ENCODE measurements around the gene SMYD3.
"Not testable (repeated sequence)": the region's sequence is repeated elsewhere in the genome, so short reads cannot be mapped to it uniquely, and the experiment has no call there.

The SMYD3 gene

DNA sequence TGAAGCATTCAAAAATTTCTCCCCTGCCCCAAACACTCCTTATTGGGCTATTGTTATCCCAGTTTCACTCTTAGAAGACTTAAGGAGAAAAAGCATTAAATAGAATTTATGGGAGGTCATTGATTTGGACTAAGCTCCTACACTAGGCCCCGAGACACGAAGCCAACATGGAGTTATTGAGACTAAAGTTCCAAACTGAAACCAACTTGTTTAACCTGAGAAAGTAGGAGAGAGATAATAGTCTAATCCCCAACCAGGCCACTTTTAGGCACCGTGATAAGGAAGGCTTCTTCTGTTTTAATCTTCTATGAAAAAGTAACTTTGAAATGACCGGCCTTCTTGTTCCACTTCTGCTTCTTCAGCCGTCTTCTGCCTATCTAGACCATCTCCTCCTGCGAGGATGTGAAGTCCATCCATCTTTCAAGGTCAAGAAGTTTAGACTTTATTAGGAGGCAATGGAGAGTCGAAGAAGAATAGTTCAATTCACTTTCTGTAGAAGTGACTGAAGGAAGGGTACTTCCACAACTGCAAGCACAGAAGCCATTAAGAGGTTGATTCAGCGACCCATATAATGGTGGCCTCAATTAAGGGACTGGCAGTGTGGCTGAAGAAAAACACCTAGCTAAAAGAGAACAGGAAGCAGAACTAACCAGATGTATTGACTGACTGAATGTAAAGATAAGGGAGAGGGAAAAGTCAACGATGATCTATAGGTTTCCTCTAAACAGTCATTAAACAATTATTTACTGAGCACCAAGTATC lies 428.8 kb downstream of the SMYD3 start:
- H3K27ac ChIP-seq = no peak overlapping the region
- TF ChIP-seq, protein P1, sequence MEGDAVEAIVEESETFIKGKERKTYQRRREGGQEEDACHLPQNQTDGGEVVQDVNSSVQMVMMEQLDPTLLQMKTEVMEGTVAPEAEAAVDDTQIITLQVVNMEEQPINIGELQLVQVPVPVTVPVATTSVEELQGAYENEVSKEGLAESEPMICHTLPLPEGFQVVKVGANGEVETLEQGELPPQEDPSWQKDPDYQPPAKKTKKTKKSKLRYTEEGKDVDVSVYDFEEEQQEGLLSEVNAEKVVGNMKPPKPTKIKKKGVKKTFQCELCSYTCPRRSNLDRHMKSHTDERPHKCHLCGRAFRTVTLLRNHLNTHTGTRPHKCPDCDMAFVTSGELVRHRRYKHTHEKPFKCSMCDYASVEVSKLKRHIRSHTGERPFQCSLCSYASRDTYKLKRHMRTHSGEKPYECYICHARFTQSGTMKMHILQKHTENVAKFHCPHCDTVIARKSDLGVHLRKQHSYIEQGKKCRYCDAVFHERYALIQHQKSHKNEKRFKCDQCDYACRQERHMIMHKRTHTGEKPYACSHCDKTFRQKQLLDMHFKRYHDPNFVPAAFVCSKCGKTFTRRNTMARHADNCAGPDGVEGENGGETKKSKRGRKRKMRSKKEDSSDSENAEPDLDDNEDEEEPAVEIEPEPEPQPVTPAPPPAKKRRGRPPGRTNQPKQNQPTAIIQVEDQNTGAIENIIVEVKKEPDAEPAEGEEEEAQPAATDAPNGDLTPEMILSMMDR (IDR thresholded peaks at IDR 0.05) = no peak

GRCh38 chr1:246077476-246077875 lies 429.6 kb downstream of the SMYD3 start:
- no peak overlapping the region for H3K4me3 ChIP-seq
- H3K27ac ChIP-seq = no peak overlapping the region
- TF ChIP-seq, protein P1 (IDR thresholded peaks at IDR 0.05) = no peak
- no peak for DNase-seq (ENCODE audit: low spot score)

More for the DNA sequence above, 428.8 kb downstream of the SMYD3 start:
- DNase-seq (ENCODE audit: low spot score) = no peak
- no peak overlapping the region for H3K4me3 ChIP-seq

- H3K4me3 ChIP-seq = no peak overlapping the region
- TF ChIP-seq, protein P1 (IDR thresholded peaks at IDR 0.05) = no peak
- no peak for DNase-seq (ENCODE audit: low spot score)
- no peak overlapping the region for H3K27ac ChIP-seq
Observed at GRCh38 chr1:246074421-246074820, 432.7 kb downstream of the SMYD3 start.

DNA sequence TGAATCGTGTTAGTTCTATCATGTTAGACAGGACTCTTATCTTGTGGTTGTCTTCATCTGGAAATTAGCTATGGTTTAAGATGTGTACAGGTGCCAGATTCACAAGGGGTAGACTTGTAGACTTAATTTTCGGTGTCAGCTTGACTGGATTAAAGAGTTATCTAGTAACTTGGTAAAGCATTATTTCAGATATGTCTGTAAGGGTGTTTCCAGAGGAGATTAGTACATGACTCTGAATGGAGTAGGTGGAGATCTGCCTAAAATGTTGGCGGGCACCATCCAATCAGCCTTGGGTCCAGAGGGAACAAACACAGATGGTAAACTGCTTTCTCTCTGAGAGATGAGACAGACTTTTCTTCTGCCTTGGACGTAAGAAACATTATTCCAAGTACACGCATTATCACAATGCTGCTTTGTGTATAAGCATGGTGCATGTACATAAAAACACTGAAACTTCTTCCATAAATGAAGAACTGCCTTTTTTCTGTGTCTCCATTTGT lies 434.6 kb downstream of the SMYD3 start:
- H3K27ac ChIP-seq = no peak overlapping the region
- no peak overlapping the region for H3K4me3 ChIP-seq
- TF ChIP-seq, protein P1 (IDR thresholded peaks at IDR 0.05) = no peak
- DNase-seq (ENCODE audit: low spot score) = no peak

- not testable (repeated sequence) for H3K4me3 ChIP-seq; H3K27ac ChIP-seq; DNase-seq (ENCODE audit: low spot score)
Observed at GRCh38 chr1:246071981-246072380, 435.1 kb downstream of the SMYD3 start.

GRCh38 chr1:246071561-246071960 lies 435.5 kb downstream of the SMYD3 start:
- H3K27ac ChIP-seq; H3K4me3 ChIP-seq; DNase-seq (ENCODE audit: low spot score): not testable (repeated sequence)

DNA sequence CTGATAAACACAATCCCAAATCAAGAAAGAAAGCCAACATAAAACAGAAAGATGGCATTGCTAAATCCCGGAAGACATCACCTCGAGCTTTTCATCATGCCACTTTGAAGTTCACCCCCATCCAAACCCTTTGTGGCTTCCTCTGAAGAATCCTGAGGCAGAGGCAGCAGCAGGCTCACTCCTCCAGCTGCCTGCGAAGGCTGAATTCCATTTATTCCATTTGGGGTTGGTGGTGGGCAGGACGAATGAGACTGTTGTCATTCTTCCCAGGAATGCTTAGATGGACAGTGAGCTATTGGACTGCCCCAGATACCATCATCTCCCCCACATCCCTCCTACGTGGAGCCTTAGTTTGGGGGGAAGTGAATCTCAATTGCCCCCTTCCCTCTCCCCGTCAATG lies 437.5 kb downstream of the SMYD3 start:
- Histone ChIP-seq H3K27ac (no peak overlapping the region), H3K4me3 (no peak overlapping the region)
- TF ChIP-seq, protein P1 (IDR thresholded peaks at IDR 0.05) = no peak
- no peak for DNase-seq (ENCODE audit: low spot score)

All from coronary artery (tissue), 2 donors.